Muscle of leg (tissue), 11 donors: ENCODE measurements around the gene NSF. TPM values are rescaled to one million over a fixed set of nuclear protein-coding genes. Genes with fewer than 3 reads are reported as not detected.
"Not testable (repeated sequence)": the region's sequence is repeated elsewhere in the genome, so short reads cannot be mapped to it uniquely, and the experiment has no call there.

Experiments
- DNase-seq: peaks from one replicate; pipeline ENCODE4 v3.0.0; 2013
- H3K27ac ChIP-seq: one replicate; pipeline ENCODE4 v1.5.1; 2013; ENCODE audit warnings: mild to moderate bottlenecking, low read length, control low read depth
- H3K27me3 ChIP-seq: one replicate; pipeline ENCODE4 v1.6.1; 2013; ENCODE audit warnings: low read length; ENCODE audit not compliant: control insufficient read depth, insufficient read depth
- H3K36me3 ChIP-seq: one replicate; pipeline ENCODE4 v1.6.1; 2013; ENCODE audit warnings: low read length; ENCODE audit not compliant: control insufficient read depth, insufficient read depth
- H3K4me1 ChIP-seq: one replicate; pipeline ENCODE4 v1.6.1; 2013; ENCODE audit warnings: low read length; ENCODE audit not compliant: control insufficient read depth, insufficient read depth
- H3K4me3 ChIP-seq: one replicate; pipeline ENCODE4 v1.5.1; 2013; ENCODE audit warnings: low read length, control low read depth
- H3K9me3 ChIP-seq: replicated peaks from 2 replicates; pipeline ENCODE4 v1.6.1; 2013; ENCODE audit warnings: low read depth, low read length; ENCODE audit not compliant: control insufficient read depth
- WGBS: methylation state at CpG from one replicate; pipeline ENCODE4 v1.1.5; 2013; ENCODE audit warnings: missing lambda C conversion rate; ENCODE audit not compliant: insufficient coverage; 5-methylcytosine and 5-hydroxymethylcytosine counted together
- polyA plus RNA-seq, 8 donors: library from polyadenylated mRNA; unstranded; fragments of 120-200 nt; gene quantifications; one replicate each; pipeline versions ENCODE4 v1.2.1 to v1.2.3, GENCODE V29; 2013; ENCODE audit warnings: inconsistent platforms in 1 of 8, low replicate concordance in 1 of 8; ENCODE audit not compliant: insufficient read length in 8 of 8, insufficient read depth in 1 of 8
- total RNA-seq: library from RNA; stranded (reverse); fragments of 120-200 nt; gene quantifications from one replicate; pipeline ENCODE4 v1.2.4, GENCODE V29; 2013

Gene NSF
- total and polyA plus RNA-seq, 9 donors: 13.6 to 27.2 (median 19.1) TPM

- H3K27ac ChIP-seq, H3K4me3 ChIP-seq, H3K9me3 ChIP-seq, H3K27me3 ChIP-seq, DNase-seq, H3K36me3 ChIP-seq, H3K4me1 ChIP-seq: not testable (repeated sequence)
- no CpG with 5 or more reads among the region's 5 CpGs for WGBS
Measured at GRCh38 chr17:46624726-46625125, 34.3 kb downstream of the NSF start.

DNA sequence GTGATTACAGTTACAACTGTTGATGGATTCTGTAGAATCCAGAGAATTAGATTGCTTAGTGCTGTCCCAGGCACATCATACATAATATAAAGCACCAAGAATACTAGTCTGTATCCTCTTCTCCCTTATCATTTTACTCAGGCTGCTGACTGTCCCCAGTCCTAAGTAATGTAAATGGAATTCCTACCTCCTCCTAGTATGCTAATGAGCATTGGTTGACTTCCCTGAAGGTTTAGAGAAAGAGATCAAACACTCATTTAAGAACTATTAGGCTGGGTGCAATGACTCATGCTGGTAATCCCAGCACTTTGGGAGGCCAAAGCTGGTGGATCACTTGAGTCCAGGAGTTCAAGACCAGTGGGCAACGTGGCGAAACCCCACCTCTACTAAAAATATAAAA, 37.0 kb downstream of the NSF start:
- H3K36me3 ChIP-seq, H3K9me3 ChIP-seq, H3K4me3 ChIP-seq, DNase-seq, H3K27me3 ChIP-seq, H3K27ac ChIP-seq, H3K4me1 ChIP-seq: not testable (repeated sequence)
- no CpG with 5 or more reads among the region's 2 CpGs for WGBS

DNA sequence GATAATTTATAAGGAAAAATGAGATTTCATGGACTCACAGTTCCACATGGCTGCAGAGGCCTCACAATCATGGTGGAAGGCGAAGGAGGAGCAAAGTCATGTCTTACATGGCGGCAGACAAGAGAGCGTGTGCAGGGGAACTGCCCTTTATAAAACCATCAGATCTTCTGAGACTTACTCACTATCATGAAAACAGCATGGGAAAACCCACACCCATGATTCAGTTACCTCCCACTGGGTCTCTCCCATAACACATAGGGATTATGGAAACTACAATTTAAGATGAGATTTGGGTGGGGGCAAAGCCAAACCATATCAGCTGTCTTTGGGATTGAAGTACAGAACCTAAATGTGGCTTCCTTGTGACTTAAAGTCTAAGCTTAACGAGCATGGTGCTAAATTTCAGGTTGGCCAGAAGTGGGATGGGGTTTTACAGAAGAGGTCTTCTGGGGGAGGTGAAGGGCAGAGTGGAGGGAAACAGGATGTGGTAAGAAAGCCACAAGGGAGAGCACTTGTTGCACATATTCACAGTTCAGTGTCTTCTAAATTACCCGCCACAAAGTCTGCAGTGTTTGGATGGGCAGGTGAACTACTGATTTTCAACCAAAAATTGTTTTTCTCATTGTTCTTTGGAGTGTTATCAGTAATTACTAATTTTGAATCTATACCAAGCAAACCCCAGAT, 38.4 kb downstream of the NSF start:
- not testable (repeated sequence) for H3K36me3 ChIP-seq, DNase-seq, H3K27me3 ChIP-seq, H3K4me1 ChIP-seq, H3K27ac ChIP-seq, H3K9me3 ChIP-seq, H3K4me3 ChIP-seq
- WGBS: no CpG with 5 or more reads among the region's 5 CpGs

DNA sequence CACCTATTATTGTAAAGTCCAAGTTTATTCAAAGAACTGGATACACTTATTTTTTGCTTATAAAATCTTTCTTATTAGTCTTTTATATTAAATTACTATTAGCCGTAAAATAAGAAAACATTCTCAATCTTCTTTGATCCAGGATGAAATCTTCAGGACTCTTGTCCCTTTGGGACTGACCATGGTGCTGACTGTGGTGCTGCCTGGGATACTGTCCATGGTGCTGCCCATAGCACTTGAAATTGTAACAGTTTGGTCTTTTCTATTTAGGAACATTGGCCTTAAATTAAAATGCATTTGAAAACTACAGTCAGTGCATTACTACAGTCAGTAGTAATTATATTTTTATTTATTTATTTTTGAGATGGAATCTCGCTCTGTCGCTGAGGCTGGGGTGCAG, 41.7 kb downstream of the NSF start:
- no CpG with 5 or more reads among the region's 3 CpGs for WGBS
- not testable (repeated sequence) for H3K9me3 ChIP-seq, H3K27ac ChIP-seq, H3K36me3 ChIP-seq, H3K4me3 ChIP-seq, DNase-seq, H3K27me3 ChIP-seq, H3K4me1 ChIP-seq

GRCh38 chr17:46634844-46635243, 44.4 kb downstream of the NSF start:
- not testable (repeated sequence) for H3K9me3 ChIP-seq, H3K4me1 ChIP-seq, H3K27ac ChIP-seq, H3K27me3 ChIP-seq, H3K36me3 ChIP-seq, H3K4me3 ChIP-seq, DNase-seq

DNA sequence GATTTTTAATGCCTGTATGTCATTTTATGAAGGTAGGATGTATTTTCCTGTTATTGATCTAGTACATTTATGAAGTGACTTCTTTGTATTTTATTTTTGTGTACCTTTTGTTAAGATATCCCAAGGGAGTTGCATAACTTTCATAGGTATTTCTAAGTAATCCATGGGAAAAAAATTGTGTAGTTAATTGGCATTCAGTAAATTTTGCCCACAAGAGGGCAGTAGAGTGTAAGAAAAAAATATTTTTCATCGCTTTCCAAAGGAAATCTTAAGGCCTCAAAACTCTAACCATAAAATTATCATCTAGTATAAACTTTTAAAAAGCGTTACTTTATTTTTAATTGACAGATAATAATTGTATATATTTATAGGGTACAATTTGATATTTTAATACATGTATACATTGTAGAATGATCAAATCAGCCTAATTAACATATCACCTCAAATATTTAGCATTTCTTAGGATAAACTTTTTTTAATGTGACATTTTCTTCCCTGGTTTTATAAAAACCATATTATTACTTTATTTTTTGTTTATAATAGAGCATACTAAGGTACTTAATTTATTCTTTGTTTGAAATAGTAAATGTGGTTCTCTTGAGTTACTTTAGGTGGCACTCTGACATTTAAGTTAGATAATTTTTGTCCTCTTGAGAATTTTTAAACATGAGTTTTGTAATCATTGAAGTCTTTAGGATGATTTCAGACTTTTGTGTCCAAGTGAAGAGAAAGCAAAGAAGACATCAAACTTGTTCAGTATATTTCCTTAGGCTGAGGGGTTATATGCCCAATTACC, 51.6 kb downstream of the NSF start:
- DNase-seq, H3K4me3 ChIP-seq, H3K36me3 ChIP-seq, H3K27me3 ChIP-seq, H3K9me3 ChIP-seq, H3K4me1 ChIP-seq, H3K27ac ChIP-seq: not testable (repeated sequence)
- no CpG with 5 or more reads among the region's 2 CpGs for WGBS

DNA sequence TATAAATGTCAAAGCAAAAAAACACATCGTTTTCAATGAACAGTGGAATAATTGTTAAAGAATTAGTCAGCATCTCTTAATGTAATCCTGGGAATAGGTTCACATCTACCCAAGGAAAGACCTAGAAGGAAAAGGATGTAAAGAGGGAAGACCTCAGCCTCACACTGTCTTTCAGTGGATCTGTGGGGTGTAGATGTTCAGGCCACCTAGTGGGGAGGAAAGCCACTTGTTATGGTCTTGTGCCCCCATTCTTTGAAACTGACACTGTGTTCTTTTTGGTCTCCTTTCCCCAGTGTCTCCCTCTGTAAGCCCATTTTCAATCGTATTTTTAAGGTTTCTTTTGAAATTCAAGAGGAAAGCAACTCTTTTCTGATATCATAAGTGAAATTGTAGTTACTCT, 56.8 kb downstream of the NSF start:
- H3K27me3 ChIP-seq, H3K4me1 ChIP-seq, H3K27ac ChIP-seq, DNase-seq, H3K9me3 ChIP-seq, H3K4me3 ChIP-seq, H3K36me3 ChIP-seq: not testable (repeated sequence)
- WGBS: no CpG with 5 or more reads among the region's 2 CpGs

GRCh38 chr17:46647688-46648278, 57.3 kb downstream of the NSF start:
- H3K36me3 ChIP-seq, H3K9me3 ChIP-seq, H3K4me1 ChIP-seq, H3K27me3 ChIP-seq, H3K4me3 ChIP-seq, H3K27ac ChIP-seq, DNase-seq: not testable (repeated sequence)
- no CpG with 5 or more reads among the region's 2 CpGs for WGBS

DNA sequence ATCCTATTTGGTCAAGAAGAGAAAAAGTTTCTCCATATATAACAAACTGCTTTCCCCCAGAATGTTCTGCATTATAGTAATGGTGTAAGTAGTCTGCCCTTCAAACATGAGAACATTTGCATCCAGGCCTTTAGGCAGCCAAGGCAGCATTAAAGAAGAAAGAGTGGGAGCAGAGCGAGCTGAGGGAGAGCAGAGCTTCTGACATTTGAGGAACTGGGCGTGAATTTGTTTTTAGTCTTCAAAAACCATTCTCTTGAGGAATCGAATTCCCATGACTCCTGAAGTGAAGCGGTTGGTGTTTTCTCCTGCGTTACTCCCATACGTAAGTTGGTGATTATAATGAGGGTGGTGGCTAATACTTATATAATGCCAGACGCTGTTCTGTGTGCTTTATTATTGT, 58.8 kb downstream of the NSF start:
- not testable (repeated sequence) for H3K9me3 ChIP-seq, H3K36me3 ChIP-seq, H3K27me3 ChIP-seq, H3K4me3 ChIP-seq, DNase-seq, H3K4me1 ChIP-seq, H3K27ac ChIP-seq
- no CpG with 5 or more reads among the region's 7 CpGs for WGBS

DNA sequence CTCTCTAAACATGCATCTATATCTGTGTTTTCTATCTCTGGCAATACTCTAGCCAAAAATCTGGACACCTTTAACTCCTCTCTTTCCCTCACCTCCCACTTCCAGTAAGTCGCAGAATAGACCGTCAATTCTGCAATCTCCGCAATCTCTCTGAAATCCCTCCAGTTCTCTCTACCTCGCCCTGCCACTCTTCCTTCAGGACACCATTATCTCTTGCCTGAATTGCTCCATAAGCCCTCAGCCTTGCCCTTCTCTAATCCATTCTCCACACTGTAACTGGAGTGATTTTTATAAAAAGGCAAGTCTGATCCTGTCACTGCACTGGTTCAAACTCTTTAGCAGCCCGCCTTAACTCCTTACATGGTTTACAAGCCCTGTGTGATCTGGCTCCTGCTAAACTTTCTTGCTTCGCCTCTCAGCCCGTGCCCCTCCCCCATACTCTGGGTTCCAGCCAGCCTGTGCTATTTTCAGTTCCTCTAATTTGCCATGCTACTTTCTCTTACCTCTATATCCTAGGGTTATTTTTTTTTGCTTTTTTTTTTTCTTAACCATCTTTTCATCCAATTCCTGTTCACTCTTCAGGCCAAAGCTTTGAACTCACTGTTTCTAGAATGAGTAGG, 61.7 kb downstream of the NSF start:
- H3K36me3 ChIP-seq, H3K4me1 ChIP-seq, H3K27ac ChIP-seq, H3K9me3 ChIP-seq, H3K4me3 ChIP-seq, H3K27me3 ChIP-seq, DNase-seq: not testable (repeated sequence)
- no CpG with 5 or more reads among the region's 7 CpGs for WGBS
